A549 (cell line): ENCODE measurements around the gene CGB2.
"Not testable (repeated sequence)": the region's sequence is repeated elsewhere in the genome, so short reads cannot be mapped to it uniquely, and the experiment has no call there.

ENCODE experiments used
- EP300 ChIP-seq, 2 experiments: fragments of >200 bp; sonication (Bioruptor Twin); formaldehyde crosslinking; IDR thresholded peaks; 2 replicates in 1 of 2; 3 replicates in 1 of 2; pipeline ENCODE4 v1.6.1; 2016 to 2017
- NPAS2 ChIP-seq: fragments of 250-450 bp; sonication (Bioruptor Pico); IDR thresholded peaks from 2 replicates; pipeline ENCODE4 v1.8.0; 2022; ENCODE audit warnings: mild to moderate bottlenecking, moderate library complexity, borderline replicate concordance
- POLR2A ChIP-seq: IDR thresholded peaks from 2 replicates; pipeline ENCODE4 v1.6.1; 2012; ENCODE audit warnings: mild to moderate bottlenecking, low read length
- SMC3 ChIP-seq: fragments of >200 bp; sonication (Bioruptor Twin); formaldehyde crosslinking; IDR thresholded peaks from 3 replicates; pipeline ENCODE4 v1.6.1; 2018; ENCODE audit warnings: inconsistent platforms
- TF ChIP-seq, protein P1 (sequence below): fragments of >200 bp; sonication (Bioruptor Twin); formaldehyde crosslinking; IDR thresholded peaks from 3 replicates; pipeline ENCODE4 v1.5.1; 2016
- TF ChIP-seq, protein P2 (sequence below): fragments of 200-600 bp; sonication (generic); IDR thresholded peaks from 2 replicates; pipeline ENCODE4 v1.6.1; 2016; ENCODE audit warnings: antibody characterized with exemption, mild to moderate bottlenecking, moderate library complexity

DNA sequence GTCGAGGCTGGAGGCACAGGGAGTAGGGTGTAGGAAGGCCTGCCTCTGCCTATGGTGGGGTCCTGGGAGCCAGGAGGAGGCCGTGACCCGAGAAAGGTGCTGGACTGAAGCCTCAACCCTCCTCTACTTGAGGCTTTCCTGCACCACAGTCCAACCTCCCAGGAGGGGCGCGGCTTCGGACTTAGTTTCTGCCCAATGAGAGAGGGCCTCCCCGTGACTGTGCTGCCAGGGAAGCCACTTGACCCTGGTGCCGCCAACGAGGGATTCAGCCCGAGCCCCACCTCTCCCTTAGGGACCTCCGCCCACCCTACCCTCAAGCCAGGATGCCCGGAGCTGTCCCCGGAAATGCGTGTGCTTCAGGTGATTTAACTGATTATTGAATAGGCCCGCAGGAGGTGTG is 7.5 kb upstream of the CGB2 start, which contains the start of gene CGB3:
- TF ChIP-seq SMC3; NPAS2 (CRISPR knock-in tag); POLR2A; EP300 (IDR thresholded peaks at IDR 0.05): not testable (repeated sequence)
- TF ChIP-seq, protein P1, sequence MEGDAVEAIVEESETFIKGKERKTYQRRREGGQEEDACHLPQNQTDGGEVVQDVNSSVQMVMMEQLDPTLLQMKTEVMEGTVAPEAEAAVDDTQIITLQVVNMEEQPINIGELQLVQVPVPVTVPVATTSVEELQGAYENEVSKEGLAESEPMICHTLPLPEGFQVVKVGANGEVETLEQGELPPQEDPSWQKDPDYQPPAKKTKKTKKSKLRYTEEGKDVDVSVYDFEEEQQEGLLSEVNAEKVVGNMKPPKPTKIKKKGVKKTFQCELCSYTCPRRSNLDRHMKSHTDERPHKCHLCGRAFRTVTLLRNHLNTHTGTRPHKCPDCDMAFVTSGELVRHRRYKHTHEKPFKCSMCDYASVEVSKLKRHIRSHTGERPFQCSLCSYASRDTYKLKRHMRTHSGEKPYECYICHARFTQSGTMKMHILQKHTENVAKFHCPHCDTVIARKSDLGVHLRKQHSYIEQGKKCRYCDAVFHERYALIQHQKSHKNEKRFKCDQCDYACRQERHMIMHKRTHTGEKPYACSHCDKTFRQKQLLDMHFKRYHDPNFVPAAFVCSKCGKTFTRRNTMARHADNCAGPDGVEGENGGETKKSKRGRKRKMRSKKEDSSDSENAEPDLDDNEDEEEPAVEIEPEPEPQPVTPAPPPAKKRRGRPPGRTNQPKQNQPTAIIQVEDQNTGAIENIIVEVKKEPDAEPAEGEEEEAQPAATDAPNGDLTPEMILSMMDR = not testable (repeated sequence)
- TF ChIP-seq, protein P2, sequence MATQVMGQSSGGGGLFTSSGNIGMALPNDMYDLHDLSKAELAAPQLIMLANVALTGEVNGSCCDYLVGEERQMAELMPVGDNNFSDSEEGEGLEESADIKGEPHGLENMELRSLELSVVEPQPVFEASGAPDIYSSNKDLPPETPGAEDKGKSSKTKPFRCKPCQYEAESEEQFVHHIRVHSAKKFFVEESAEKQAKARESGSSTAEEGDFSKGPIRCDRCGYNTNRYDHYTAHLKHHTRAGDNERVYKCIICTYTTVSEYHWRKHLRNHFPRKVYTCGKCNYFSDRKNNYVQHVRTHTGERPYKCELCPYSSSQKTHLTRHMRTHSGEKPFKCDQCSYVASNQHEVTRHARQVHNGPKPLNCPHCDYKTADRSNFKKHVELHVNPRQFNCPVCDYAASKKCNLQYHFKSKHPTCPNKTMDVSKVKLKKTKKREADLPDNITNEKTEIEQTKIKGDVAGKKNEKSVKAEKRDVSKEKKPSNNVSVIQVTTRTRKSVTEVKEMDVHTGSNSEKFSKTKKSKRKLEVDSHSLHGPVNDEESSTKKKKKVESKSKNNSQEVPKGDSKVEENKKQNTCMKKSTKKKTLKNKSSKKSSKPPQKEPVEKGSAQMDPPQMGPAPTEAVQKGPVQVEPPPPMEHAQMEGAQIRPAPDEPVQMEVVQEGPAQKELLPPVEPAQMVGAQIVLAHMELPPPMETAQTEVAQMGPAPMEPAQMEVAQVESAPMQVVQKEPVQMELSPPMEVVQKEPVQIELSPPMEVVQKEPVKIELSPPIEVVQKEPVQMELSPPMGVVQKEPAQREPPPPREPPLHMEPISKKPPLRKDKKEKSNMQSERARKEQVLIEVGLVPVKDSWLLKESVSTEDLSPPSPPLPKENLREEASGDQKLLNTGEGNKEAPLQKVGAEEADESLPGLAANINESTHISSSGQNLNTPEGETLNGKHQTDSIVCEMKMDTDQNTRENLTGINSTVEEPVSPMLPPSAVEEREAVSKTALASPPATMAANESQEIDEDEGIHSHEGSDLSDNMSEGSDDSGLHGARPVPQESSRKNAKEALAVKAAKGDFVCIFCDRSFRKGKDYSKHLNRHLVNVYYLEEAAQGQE = not testable (repeated sequence)
